Right atrium auricular region (tissue), 2 donors: ENCODE data around the gene FAM83F. TPM values are rescaled to one million over a fixed set of nuclear protein-coding genes. Genes with fewer than 3 reads are reported as not detected.

Experiments
- DNase-seq: peaks from one replicate; pipeline ENCODE4 v3.0.0-alpha.2; 2019; ENCODE audit warnings: low spot score
- H3K27ac ChIP-seq, 2 donors: fragments of 200-600 bp; sonication (generic); 1 replicate in 1 of 2; 2 replicates in 1 of 2; pipeline ENCODE4 v1.5.1; 2016 to 2019
- H3K27me3 ChIP-seq, 2 donors: fragments of 200-600 bp; sonication (generic); one replicate each; pipeline versions ENCODE4 v1.5.1 to v1.6.0; 2017 to 2019
- H3K36me3 ChIP-seq: fragments of 200-600 bp; sonication (generic); one replicate; pipeline ENCODE4 v1.5.1; 2016
- H3K4me1 ChIP-seq, 2 donors: fragments of 200-600 bp; sonication (generic); one replicate each; pipeline versions ENCODE4 v1.5.1 to v1.6.0; 2017 to 2019
- H3K4me3 ChIP-seq, 2 donors: fragments of 200-600 bp; sonication (generic); 1 replicate in 1 of 2; 2 replicates in 1 of 2; pipeline ENCODE4 v1.5.1; 2017 to 2019; ENCODE audit warnings: mild to moderate bottlenecking in 1 of 2, moderate library complexity in 1 of 2
- H3K9me3 ChIP-seq, 2 donors: fragments of 200-600 bp; sonication (generic); one replicate each; pipeline ENCODE4 v1.5.1; 2019
- total RNA-seq, 2 donors: library from RNA; depleted of rRNA; stranded (reverse); fragments of >200 nt; gene quantifications; one replicate each; pipeline ENCODE4 v1.1.0, GENCODE V29; 2016
- TF ChIP-seq, protein P1 (sequence below), 2 donors: fragments of 200-600 bp; sonication (generic); IDR thresholded peaks; one replicate each; pipeline ENCODE4 v1.5.1; 2019; ENCODE audit warnings: antibody characterized with exemption in 2 of 2

The FAM83F gene
- total RNA-seq, 2 donors from 2014 or later: 4.4 to 4.6 TPM

DNA sequence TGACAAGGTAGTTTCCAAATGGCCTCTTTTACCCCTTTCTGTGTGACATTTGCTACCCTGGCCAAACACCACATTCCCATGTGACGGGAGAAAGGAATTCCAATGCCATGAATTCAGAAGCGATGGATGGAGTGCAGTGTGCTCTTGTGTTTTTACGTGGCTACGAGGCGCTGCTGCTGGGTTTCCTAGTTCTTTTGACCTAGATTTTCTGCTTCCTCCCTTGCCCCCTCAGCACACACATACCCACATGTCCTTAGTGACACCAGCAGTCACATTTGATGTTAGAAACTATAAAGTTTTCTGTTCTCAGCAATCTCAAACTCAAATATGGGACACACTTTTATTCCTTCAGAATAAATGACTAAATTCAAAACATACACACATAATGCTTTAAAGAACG, 42.4 kb upstream of the FAM83F start:
- no peak for DNase-seq
- Histone ChIP-seq H3K9me3 (no peaks in the 10 kb centered on the region), H3K36me3 (no peaks in the 10 kb centered on the region), H3K4me1 (peaks cover 0 to 12% of the 10 kb centered on the region in 2 donors), H3K27me3 (no peaks in the 10 kb centered on the region), H3K4me3 (no peak overlapping the region), H3K27ac (no peak overlapping the region)
- TF ChIP-seq, protein P1, sequence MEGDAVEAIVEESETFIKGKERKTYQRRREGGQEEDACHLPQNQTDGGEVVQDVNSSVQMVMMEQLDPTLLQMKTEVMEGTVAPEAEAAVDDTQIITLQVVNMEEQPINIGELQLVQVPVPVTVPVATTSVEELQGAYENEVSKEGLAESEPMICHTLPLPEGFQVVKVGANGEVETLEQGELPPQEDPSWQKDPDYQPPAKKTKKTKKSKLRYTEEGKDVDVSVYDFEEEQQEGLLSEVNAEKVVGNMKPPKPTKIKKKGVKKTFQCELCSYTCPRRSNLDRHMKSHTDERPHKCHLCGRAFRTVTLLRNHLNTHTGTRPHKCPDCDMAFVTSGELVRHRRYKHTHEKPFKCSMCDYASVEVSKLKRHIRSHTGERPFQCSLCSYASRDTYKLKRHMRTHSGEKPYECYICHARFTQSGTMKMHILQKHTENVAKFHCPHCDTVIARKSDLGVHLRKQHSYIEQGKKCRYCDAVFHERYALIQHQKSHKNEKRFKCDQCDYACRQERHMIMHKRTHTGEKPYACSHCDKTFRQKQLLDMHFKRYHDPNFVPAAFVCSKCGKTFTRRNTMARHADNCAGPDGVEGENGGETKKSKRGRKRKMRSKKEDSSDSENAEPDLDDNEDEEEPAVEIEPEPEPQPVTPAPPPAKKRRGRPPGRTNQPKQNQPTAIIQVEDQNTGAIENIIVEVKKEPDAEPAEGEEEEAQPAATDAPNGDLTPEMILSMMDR (IDR thresholded peaks at IDR 0.05): no peak

DNA sequence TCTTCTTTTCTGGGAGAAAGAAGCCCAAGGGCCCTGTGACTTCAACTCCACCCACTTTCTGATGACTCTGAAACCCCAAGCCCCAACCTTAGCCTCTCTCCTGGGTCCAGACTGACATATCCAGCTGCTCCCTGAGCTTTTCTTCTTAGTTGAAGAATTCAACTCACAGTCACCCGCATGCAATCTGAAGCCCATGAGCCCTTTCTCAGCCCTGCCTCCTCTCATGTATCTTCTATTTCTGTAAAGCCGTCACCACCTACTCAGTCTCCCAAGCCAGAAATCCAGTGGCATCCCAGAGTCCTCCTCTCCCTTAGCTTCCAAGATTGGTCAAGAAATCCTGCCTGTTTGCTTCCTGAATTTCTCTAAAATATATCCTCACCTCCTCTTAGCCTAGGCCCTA, 41.7 kb upstream of the FAM83F start:
- Histone ChIP-seq H3K4me1 (peaks cover 0 to 12% of the 10 kb centered on the region in 2 donors), H3K9me3 (no peaks in the 10 kb centered on the region), H3K27me3 (no peaks in the 10 kb centered on the region), H3K4me3 (no peak overlapping the region), H3K36me3 (no peaks in the 10 kb centered on the region), H3K27ac (no peak overlapping the region)
- no peak for DNase-seq
- TF ChIP-seq, protein P1 (IDR thresholded peaks at IDR 0.05): no peak

DNA sequence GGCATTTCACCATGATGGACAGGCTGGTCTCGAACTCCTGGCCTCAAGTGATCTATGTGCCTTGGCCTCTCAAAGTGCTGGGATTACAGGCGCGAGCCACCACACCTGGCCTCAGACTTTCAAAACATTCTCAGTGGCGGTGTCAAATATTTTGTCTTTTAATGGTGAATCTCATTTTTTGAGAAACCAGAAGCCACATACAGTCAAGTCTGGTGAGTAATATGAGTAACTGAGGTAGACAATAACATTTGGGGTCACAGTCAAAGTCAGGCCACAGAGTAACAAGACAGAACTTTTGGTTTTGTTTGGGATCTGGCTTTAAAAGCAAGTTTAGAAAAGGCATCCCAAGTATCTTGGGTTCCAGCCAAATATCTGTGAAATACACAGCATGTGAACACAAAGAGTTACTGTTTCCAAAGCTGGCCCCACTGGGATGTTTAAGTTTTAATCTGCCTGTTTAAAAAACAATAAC, 40.1 kb upstream of the FAM83F start:
- Histone ChIP-seq H3K4me3 (no peak overlapping the region), H3K27me3 (no peaks in the 10 kb centered on the region), H3K27ac (no peak overlapping the region), H3K36me3 (no peaks in the 10 kb centered on the region), H3K4me1 (peaks cover 0 to 18% of the 10 kb centered on the region in 2 donors), H3K9me3 (no peaks in the 10 kb centered on the region)
- TF ChIP-seq, protein P1 (IDR thresholded peaks at IDR 0.05): no peak
- DNase-seq: no peak

DNA sequence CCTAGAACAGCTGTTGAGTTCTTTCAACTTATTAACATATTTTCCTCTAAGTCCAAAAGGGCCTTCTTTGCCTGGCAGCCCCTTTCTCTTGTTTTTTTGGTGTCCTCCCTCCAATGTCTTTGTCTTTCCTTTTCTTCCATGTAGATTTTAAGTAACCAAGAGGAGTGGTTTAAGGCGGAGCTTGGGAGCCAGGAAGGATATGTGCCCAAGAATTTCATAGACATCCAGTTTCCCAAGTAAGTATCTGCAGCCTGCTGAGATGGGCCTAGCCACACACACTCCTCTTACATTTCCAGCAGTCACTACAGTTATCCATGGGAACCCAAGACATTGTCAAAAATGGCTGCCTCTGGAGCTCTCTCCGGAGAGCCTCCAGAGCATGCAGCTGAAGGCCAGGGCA, 39.1 kb upstream of the FAM83F start:
- Histone ChIP-seq H3K9me3 (no peaks in the 10 kb centered on the region), H3K4me3 (no peak overlapping the region), H3K27ac (no peak overlapping the region), H3K27me3 (no peaks in the 10 kb centered on the region), H3K4me1 (peaks cover 0 to 21% of the 10 kb centered on the region in 2 donors), H3K36me3 (no peaks in the 10 kb centered on the region)
- no peak for DNase-seq
- TF ChIP-seq, protein P1 (IDR thresholded peaks at IDR 0.05): no peak

DNA sequence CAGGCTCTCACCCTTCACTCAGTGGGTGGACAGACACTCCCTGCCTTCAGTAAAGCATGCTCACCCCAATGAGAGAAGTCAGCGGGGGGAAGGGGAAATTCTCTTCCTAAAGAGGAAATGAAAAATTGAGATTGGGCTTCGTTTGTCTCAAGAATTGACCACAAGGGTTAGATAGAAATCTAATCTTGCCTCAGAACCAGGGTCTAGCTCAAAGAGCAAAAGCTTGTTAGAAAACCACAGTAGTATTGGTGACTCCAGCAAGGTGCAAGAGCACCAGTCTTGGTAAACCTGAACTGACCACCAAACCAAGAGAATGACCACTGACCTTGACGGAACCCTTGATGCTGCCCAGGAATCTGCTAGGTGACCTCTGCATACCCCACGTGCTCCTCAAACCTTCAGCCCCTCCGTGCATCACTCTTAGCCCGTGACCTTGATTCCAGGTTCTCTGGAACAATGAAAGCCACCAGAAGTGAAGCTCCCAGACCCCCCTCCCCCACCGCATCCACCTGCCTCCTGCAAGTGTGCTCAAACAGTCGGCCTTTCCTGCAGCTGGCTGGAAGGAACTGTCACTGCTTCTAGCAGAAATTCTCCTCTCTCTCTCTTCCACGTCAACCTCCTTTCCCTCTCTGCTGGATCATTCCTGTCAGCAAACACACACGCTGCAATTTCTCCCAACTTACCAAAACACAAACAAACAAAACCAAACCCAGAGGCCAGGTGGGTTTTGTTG, 37.7 kb upstream of the FAM83F start:
- Histone ChIP-seq H3K36me3 (no peaks in the 10 kb centered on the region), H3K4me1 (peaks cover 0 to 21% of the 10 kb centered on the region in 2 donors), H3K27ac (no peak overlapping the region), H3K9me3 (no peaks in the 10 kb centered on the region), H3K4me3 (no peak overlapping the region), H3K27me3 (no peaks in the 10 kb centered on the region)
- TF ChIP-seq, protein P1 (IDR thresholded peaks at IDR 0.05): no peak
- no peak for DNase-seq
